ENCODE data around the gene CTPS2. TPM values are rescaled to one million over a fixed set of nuclear protein-coding genes. Genes with fewer than 3 reads are reported as not detected.

The CTPS2 gene
- total RNA-seq, 1 experiment from 2014 or later, result 9.6 TPM

DNA sequence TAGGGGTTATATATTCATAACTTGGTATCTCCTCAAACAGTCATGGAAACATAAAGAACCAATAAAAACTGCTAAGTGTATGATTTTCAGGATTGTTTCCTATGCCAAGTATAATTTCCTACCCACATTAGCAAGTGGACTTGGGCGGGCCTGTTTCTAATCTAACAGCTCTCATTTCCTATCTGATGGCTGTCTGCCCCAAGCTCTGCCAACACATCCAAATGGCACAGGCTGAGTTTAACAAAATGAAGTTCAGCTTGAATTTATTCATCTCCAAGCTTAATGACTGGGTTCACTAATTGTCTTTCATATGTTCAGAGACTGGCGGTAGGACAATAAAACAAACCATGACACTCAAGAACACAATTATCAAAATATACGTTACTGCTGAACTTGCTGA, 118.0 kb downstream of the CTPS2 start:
- TF ChIP-seq SIN3A (IDR thresholded peaks at IDR 0.05; ENCODE audit: low read depth), result no peak
- TF ChIP-seq, protein P1, sequence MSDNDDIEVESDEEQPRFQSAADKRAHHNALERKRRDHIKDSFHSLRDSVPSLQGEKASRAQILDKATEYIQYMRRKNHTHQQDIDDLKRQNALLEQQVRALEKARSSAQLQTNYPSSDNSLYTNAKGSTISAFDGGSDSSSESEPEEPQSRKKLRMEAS (IDR thresholded peaks at IDR 0.05), result no peak
- TF ChIP-seq CEBPB (IDR thresholded peaks at IDR 0.05; ENCODE audit: low read depth), result no peak
- TF ChIP-seq, protein P2, sequence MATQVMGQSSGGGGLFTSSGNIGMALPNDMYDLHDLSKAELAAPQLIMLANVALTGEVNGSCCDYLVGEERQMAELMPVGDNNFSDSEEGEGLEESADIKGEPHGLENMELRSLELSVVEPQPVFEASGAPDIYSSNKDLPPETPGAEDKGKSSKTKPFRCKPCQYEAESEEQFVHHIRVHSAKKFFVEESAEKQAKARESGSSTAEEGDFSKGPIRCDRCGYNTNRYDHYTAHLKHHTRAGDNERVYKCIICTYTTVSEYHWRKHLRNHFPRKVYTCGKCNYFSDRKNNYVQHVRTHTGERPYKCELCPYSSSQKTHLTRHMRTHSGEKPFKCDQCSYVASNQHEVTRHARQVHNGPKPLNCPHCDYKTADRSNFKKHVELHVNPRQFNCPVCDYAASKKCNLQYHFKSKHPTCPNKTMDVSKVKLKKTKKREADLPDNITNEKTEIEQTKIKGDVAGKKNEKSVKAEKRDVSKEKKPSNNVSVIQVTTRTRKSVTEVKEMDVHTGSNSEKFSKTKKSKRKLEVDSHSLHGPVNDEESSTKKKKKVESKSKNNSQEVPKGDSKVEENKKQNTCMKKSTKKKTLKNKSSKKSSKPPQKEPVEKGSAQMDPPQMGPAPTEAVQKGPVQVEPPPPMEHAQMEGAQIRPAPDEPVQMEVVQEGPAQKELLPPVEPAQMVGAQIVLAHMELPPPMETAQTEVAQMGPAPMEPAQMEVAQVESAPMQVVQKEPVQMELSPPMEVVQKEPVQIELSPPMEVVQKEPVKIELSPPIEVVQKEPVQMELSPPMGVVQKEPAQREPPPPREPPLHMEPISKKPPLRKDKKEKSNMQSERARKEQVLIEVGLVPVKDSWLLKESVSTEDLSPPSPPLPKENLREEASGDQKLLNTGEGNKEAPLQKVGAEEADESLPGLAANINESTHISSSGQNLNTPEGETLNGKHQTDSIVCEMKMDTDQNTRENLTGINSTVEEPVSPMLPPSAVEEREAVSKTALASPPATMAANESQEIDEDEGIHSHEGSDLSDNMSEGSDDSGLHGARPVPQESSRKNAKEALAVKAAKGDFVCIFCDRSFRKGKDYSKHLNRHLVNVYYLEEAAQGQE (IDR thresholded peaks at IDR 0.05; ENCODE audit: low read depth), result no peak
- no peak for TF ChIP-seq POLR2AphosphoS5 (IDR thresholded peaks at IDR 0.05; ENCODE audit: low read depth, low read length)
- TF ChIP-seq, protein P3, sequence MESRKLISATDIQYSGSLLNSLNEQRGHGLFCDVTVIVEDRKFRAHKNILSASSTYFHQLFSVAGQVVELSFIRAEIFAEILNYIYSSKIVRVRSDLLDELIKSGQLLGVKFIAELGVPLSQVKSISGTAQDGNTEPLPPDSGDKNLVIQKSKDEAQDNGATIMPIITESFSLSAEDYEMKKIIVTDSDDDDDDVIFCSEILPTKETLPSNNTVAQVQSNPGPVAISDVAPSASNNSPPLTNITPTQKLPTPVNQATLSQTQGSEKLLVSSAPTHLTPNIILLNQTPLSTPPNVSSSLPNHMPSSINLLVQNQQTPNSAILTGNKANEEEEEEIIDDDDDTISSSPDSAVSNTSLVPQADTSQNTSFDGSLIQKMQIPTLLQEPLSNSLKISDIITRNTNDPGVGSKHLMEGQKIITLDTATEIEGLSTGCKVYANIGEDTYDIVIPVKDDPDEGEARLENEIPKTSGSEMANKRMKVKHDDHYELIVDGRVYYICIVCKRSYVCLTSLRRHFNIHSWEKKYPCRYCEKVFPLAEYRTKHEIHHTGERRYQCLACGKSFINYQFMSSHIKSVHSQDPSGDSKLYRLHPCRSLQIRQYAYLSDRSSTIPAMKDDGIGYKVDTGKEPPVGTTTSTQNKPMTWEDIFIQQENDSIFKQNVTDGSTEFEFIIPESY (IDR thresholded peaks at IDR 0.05; ENCODE audit: extremely low read depth, insufficient replicate concordance, low read length), result no peak
- TF ChIP-seq ZFX (IDR thresholded peaks at IDR 0.05), result no peak
- TF ChIP-seq CBX3 (IDR thresholded peaks at IDR 0.05; ENCODE audit: low read depth), result no peak
- no peak for TF ChIP-seq EZH2 (IDR thresholded peaks at IDR 0.05)
- TF ChIP-seq SP1 (IDR thresholded peaks at IDR 0.05; ENCODE audit: low read depth), result no peak
- TF ChIP-seq FOSL1 (IDR thresholded peaks at IDR 0.05; ENCODE audit: low read depth), result no peak
- Histone ChIP-seq H3K36me3 (ENCODE audit: control insufficient read depth in 1 of 2, insufficient read depth in 2 of 2, low read length in 2 of 2) (no peaks in the 10 kb centered on the region), H4K20me1 (ENCODE audit: insufficient read depth) (no peaks in the 10 kb centered on the region), H3K4me1 (ENCODE audit: control insufficient read depth in 1 of 2, insufficient read depth in 2 of 2, low read length in 2 of 2) (no peaks in the 10 kb centered on the region), H3K27ac (ENCODE audit: low read depth, low read length) (no peak overlapping the region), H3K4me2 (ENCODE audit: low read length) (no peak overlapping the region), H3K4me3 (replicated peaks in 1 of 2; ENCODE audit: low read depth in 1 of 2, low read length in 2 of 2) (no peak overlapping the region), H3K9ac (ENCODE audit: low read length) (no peak overlapping the region), H3K9me2 (ENCODE audit: insufficient read depth) (no peaks in the 10 kb centered on the region), H2AFZ (ENCODE audit: low read depth, low read length, poor library complexity, severe bottlenecking) (no peak overlapping the region), H3K9me3 (ENCODE audit: control insufficient read depth in 1 of 2, insufficient read depth in 1 of 2, low read depth in 1 of 2, low read length in 2 of 2) (no peaks in the 10 kb centered on the region), H3K27me3 (ENCODE audit: insufficient read depth, low read length) (no peaks in the 10 kb centered on the region), H3K79me2 (ENCODE audit: insufficient read depth, low read length) (no peaks in the 10 kb centered on the region)
- CTCF ChIA-PET, result no interaction called here
- RAD21 ChIA-PET (ENCODE audit: low non-redundant PET in 1 of 2, low total read pairs in 2 of 2, uncharacterized antibody in 2 of 2, unreplicated experiment in 2 of 2), result no interaction called here
- BruUV-seq (replicated peaks), result no TSS peak
- intact Hi-C loops (cut with micrococcal nuclease), result no loop called here
- no peak for ATAC-seq
- POLR2A ChIA-PET, result no interaction called here
- no peak for DNase-seq (ENCODE audit: low read depth, low spot score)

All from HCT116 (cell line).